Neural cell (in vitro differentiated cells): ENCODE measurements around the gene TSPAN32. TPM values are rescaled to one million over a fixed set of nuclear protein-coding genes. Genes with fewer than 3 reads are reported as not detected.

Source experiments
- H2AFZ ChIP-seq: fragments of 200-600, 300-800 bp; sonication (generic), shearing (Covaris generic); 2 replicates; pipeline ENCODE4 v1.6.0; 2014; ENCODE audit warnings: low read depth, mild to moderate bottlenecking, antibody characterized with exemption, low read length, moderate library complexity
- H3F3A ChIP-seq: fragments of 200-600 bp; shearing (Covaris generic); 2 replicates; pipeline ENCODE4 v1.6.1; 2016; ENCODE audit warnings: mild to moderate bottlenecking, moderate library complexity, mixed read lengths, antibody characterized with exemption, low read length; ENCODE audit not compliant: insufficient read depth, poor library complexity, severe bottlenecking
- H3K27ac ChIP-seq: fragments of 200-600, 300-800 bp; sonication (generic), shearing (Covaris generic); 2 replicates; pipeline ENCODE4 v1.5.1; 2014; ENCODE audit warnings: mild to moderate bottlenecking, low read length, moderate library complexity
- H3K27me3 ChIP-seq: fragments of 300-800, 200-600 bp; sonication (generic), shearing (Covaris generic); 2 replicates; pipeline ENCODE4 v1.6.0; 2014; ENCODE audit warnings: mild to moderate bottlenecking, low read depth, low read length, moderate library complexity; ENCODE audit not compliant: insufficient read depth
- H3K36me3 ChIP-seq: fragments of 300-800, 200-600 bp; sonication (generic), shearing (Covaris generic); 2 replicates; pipeline ENCODE4 v1.5.1; 2014; ENCODE audit warnings: mild to moderate bottlenecking, antibody characterized with exemption, low read length, moderate library complexity; ENCODE audit not compliant: insufficient read depth
- H3K4me2 ChIP-seq: fragments of 300-800, 200-600 bp; sonication (generic), shearing (Covaris generic); 2 replicates; pipeline ENCODE4 v1.6.0; 2014; ENCODE audit warnings: mild to moderate bottlenecking, low read length
- H3K4me3 ChIP-seq: fragments of 300-800, 200-600 bp; sonication (generic), shearing (Covaris generic); 2 replicates; pipeline ENCODE4 v1.5.1; 2014; ENCODE audit warnings: mild to moderate bottlenecking, low read length, moderate library complexity
- H3K79me2 ChIP-seq: fragments of 200-600 bp; shearing (Covaris generic); replicated peaks from 2 replicates; pipeline ENCODE4 v1.6.0; 2014; ENCODE audit warnings: mild to moderate bottlenecking, low read length, moderate library complexity; ENCODE audit not compliant: insufficient read depth
- H3K9ac ChIP-seq: fragments of 300-800, 200-600 bp; sonication (generic), shearing (Covaris generic); 2 replicates; pipeline ENCODE4 v1.6.1; 2016; ENCODE audit warnings: mild to moderate bottlenecking, low read length, mixed read lengths
- H3K9me2 ChIP-seq: fragments of 200-600 bp; shearing (Covaris generic); 2 replicates; pipeline ENCODE4 v1.6.1; 2016; ENCODE audit warnings: mild to moderate bottlenecking, low read length, mixed read lengths; ENCODE audit not compliant: insufficient read depth
- H3K9me3 ChIP-seq: fragments of 200-600, 300-800 bp; sonication (generic), shearing (Covaris generic); 2 replicates; pipeline ENCODE4 v1.6.1; 2016; ENCODE audit warnings: mild to moderate bottlenecking, mixed run types, low read length, moderate library complexity, mixed read lengths
- H4K20me1 ChIP-seq: fragments of 200-600 bp; shearing (Covaris generic); 2 replicates; pipeline ENCODE4 v1.6.1; 2016; ENCODE audit warnings: mild to moderate bottlenecking, mixed run types; ENCODE audit not compliant: insufficient read depth
- CTCF ChIP-seq: fragments of 450-650 bp; IDR thresholded peaks from 2 replicates; pipeline ENCODE4 v1.5.1; 2014; ENCODE audit warnings: antibody characterized with exemption, mild to moderate bottlenecking, moderate library complexity; ENCODE audit not compliant: poor library complexity, severe bottlenecking
- EP300 ChIP-seq: fragments of 450-650 bp; conservative IDR thresholded peaks from 2 replicates; pipeline ENCODE4 v1.6.1; 2014; ENCODE audit warnings: antibody characterized with exemption, mild to moderate bottlenecking, moderate library complexity; ENCODE audit not compliant: poor library complexity, severe bottlenecking
- EZH2 ChIP-seq: fragments of 200-600, 300-800 bp; shearing (Covaris generic), sonication (generic); IDR thresholded peaks from 2 replicates; pipeline ENCODE4 v1.6.1; 2014; ENCODE audit warnings: antibody characterized with exemption, low read length, borderline replicate concordance, mild to moderate bottlenecking; ENCODE audit not compliant: insufficient read depth, poor library complexity, severe bottlenecking
- MXI1 ChIP-seq: fragments of 450-650 bp; conservative IDR thresholded peaks from 2 replicates; pipeline ENCODE4 v1.6.1; 2014; ENCODE audit warnings: antibody characterized with exemption, mild to moderate bottlenecking; ENCODE audit not compliant: poor library complexity, severe bottlenecking
- POLR2AphosphoS5 ChIP-seq: IDR thresholded peaks from 2 replicates; pipeline ENCODE4 v1.6.1; 2012
- RAD21 ChIP-seq: fragments of 450-650 bp; conservative IDR thresholded peaks from 2 replicates; pipeline ENCODE4 v1.6.1; 2014; ENCODE audit warnings: antibody characterized with exemption, mild to moderate bottlenecking, moderate library complexity
- REST ChIP-seq: IDR thresholded peaks from 2 replicates; pipeline ENCODE4 v1.6.1; 2012; ENCODE audit warnings: borderline replicate concordance
- SMC3 ChIP-seq: fragments of 450-650 bp; conservative IDR thresholded peaks from 2 replicates; pipeline ENCODE4 v1.6.1; 2014; ENCODE audit warnings: antibody characterized with exemption, mild to moderate bottlenecking, moderate library complexity; ENCODE audit not compliant: poor library complexity
- TAF1 ChIP-seq: IDR thresholded peaks from 2 replicates; pipeline ENCODE4 v1.6.1; 2012; ENCODE audit warnings: low read depth
- polyA plus RNA-seq: library from polyadenylated mRNA; depleted of rRNA; stranded (reverse); fragments of >200 nt; gene quantifications from 2 replicates; pipeline ENCODE4 v1.2.3, GENCODE V29; 2014

TSPAN32 gene
- polyA plus RNA-seq, 1 donor from 2014 or later = not detected

- Histone ChIP-seq H3K27me3 (peaks cover 57% of the 10 kb centered on the region), H3K36me3 (no peaks in the 10 kb centered on the region), H3F3A (no peaks in the 10 kb centered on the region), H3K4me2 (no peak overlapping the region), H4K20me1 (no peaks in the 10 kb centered on the region), H3K79me2 (no peaks in the 10 kb centered on the region), H3K4me3 (peak overlapping the region; percentile 59), H3K9ac (no peak overlapping the region), H3K9me2 (no peaks in the 10 kb centered on the region), H2AFZ (no peak overlapping the region), H3K27ac (no peak overlapping the region), H3K9me3 (no peaks in the 10 kb centered on the region)
- no peak for TF ChIP-seq MXI1
- TF ChIP-seq CTCF = no peak
- no peak for TF ChIP-seq REST
- TF ChIP-seq SMC3 = no peak
- TF ChIP-seq EP300 = no peak
- TF ChIP-seq TAF1 = no peak
- TF ChIP-seq POLR2AphosphoS5 = no peak
- no peak for TF ChIP-seq EZH2
- TF ChIP-seq RAD21 = no peak
Measured at GRCh38 chr11:2267851-2268728, 33.7 kb upstream of the TSPAN32 start.

GRCh38 chr11:2268729-2269600 is 32.8 kb upstream of the TSPAN32 start:
- Histone ChIP-seq H3K27me3 (peaks cover 60% of the 10 kb centered on the region), H3K79me2 (no peaks in the 10 kb centered on the region), H4K20me1 (no peaks in the 10 kb centered on the region), H3K4me2 (no peak overlapping the region), H3K4me3 (peak overlapping the region; percentile 59), H2AFZ (no peak overlapping the region), H3K9me3 (no peaks in the 10 kb centered on the region), H3K36me3 (no peaks in the 10 kb centered on the region), H3K27ac (no peak overlapping the region), H3F3A (no peaks in the 10 kb centered on the region), H3K9me2 (no peaks in the 10 kb centered on the region), H3K9ac (no peak overlapping the region)
- TF ChIP-seq REST (no peak), SMC3 (no peak), EP300 (no peak), EZH2 (peak; percentile 82), RAD21 (no peak)
